C4-2B (cell line): ENCODE results near the gene CSTPP1.

Experiments used
- H3K27ac ChIP-seq: fragments of 450-650 bp; 2 replicates; pipeline ENCODE4 v1.5.1; 2017
- CTCF ChIP-seq: fragments of 450-650 bp; conservative IDR thresholded peaks from 2 replicates; pipeline ENCODE4 v1.5.1; 2017; ENCODE audit warnings: mild to moderate bottlenecking
- ZFX ChIP-seq: fragments of 450-650 bp; IDR thresholded peaks from 2 replicates; pipeline ENCODE4 v1.6.1; 2017

Gene CSTPP1

GRCh38 chr11:46892838-46893237 lies 43.7 kb upstream of the CSTPP1 start:
- no peak overlapping the region for H3K27ac ChIP-seq
- no peak for TF ChIP-seq ZFX
- no peak for TF ChIP-seq CTCF

GRCh38 chr11:46894506-46894905 lies 42.1 kb upstream of the CSTPP1 start:
- H3K27ac ChIP-seq = no peak overlapping the region
- no peak for TF ChIP-seq CTCF
- TF ChIP-seq ZFX = no peak

DNA sequence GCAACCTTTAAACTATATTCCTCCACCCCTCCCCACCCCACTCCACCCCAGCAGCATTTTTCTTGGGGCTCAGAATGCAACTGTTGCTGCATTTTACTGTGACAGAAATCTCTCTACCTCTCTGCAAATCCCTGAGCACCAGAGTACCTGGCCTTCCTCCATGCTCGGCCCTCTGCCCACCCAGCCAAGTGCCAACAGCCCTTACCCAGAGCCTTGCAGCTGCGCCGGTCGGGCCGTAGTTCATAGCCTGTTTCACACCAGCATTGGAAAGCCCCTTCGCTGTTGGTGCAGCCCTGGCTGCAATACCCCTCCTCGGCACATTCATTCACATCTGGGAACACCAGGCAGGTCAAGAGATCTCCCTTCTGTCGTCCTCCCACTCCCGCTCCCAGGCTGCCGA lies 41.6 kb upstream of the CSTPP1 start:
- no peak for TF ChIP-seq CTCF
- TF ChIP-seq ZFX = no peak
- no peak overlapping the region for H3K27ac ChIP-seq

GRCh38 chr11:46895821-46896220 lies 40.7 kb upstream of the CSTPP1 start:
- H3K27ac ChIP-seq = no peak overlapping the region
- no peak for TF ChIP-seq ZFX
- no peak for TF ChIP-seq CTCF

GRCh38 chr11:46896719-46897406 lies 39.7 kb upstream of the CSTPP1 start:
- no peak; the same call in 1 of the 2 replicates for TF ChIP-seq CTCF
- TF ChIP-seq ZFX = no peak
- H3K27ac ChIP-seq = no peak overlapping the region

DNA sequence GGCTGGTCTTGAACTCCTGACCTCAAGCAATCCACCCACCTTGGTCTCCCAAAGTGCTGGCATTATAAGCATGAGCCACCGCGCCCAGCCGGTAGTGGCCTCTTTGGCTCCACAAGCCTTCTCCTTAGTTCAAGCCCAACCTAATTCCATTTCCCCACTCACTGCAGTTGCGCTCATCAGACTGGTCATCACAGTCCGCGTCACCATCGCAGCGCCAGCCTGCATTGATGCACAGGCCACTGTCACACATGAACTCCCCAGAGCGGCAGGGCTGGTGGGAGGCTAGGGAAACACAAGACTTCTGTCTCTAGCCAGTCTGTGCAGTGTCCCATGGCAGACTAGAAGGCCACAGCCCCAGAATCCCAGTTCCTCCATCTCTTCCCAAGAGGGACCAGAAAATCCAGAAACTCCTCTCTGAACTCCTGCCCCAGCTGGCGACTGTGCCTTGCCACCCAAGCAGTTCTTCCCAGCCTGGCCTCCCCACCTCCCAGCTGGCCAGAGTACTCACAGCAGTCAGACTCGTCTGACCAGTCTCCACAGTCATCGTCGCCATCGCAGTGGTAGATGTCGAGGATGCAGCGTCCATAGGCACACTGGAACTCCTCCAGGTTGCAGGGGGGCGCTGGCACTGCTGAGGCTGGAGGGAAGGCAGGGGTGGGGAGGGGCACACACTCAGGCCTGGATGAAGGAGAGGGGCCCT lies 38.0 kb upstream of the CSTPP1 start:
- TF ChIP-seq CTCF = no peak
- no peak for TF ChIP-seq ZFX
- H3K27ac ChIP-seq = no peak overlapping the region

GRCh38 chr11:46899501-46900025 lies 37.0 kb upstream of the CSTPP1 start:
- no peak overlapping the region for H3K27ac ChIP-seq
- TF ChIP-seq ZFX (no peak), CTCF (no peak)
